Measurements from ENCODE around the gene SAMD11. TPM values are rescaled to one million over a fixed set of nuclear protein-coding genes. Genes with fewer than 3 reads are reported as not detected.

The SAMD11 gene
- total and polyA plus RNA-seq, 10 of the 15 experiments (the other 5 are each of a cell fraction or from before 2014, with no cell fraction given), result 0.04 to 0.31 (median 0.19) TPM; not detected in 6

DNA sequence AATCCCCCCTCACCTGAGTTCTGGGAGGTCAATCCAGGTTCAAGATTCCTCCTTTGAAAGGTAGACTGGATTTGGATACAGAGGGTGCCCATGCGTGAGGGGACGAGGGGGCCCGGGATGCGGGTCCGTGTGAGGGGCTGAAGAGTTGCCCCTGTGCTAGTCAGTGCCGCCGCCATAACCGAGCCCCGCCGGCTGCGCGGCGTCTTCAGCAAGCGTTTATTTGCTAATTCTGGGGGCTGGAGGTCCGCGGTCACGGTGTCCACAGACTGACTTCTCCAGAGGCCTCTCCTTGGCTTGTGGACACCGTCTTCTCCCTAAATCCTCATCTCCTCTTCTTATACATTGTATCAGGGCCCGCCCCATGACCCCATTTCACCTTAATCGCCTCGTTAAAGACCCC, 20.9 kb upstream of the SAMD11 start (continued):
- TF ChIP-seq SMAD1 (IDR thresholded peaks at IDR 0.05; ENCODE audit: low read depth, partially characterized antibody) (no peak), SMAD5 (IDR thresholded peaks at IDR 0.05; ENCODE audit: low read depth) (no peak), NR2F1 (conservative IDR thresholded peaks at IDR 0.05) (no peak), SREBF2 (IDR thresholded peaks at IDR 0.05; ENCODE audit: low read length) (no peak), CBFB (IDR thresholded peaks at IDR 0.05; ENCODE audit: low read depth) (no peak), MXI1 (IDR thresholded peaks at IDR 0.05; ENCODE audit: low read depth, low read length) (no peak)
- TF ChIP-seq, protein P1, sequence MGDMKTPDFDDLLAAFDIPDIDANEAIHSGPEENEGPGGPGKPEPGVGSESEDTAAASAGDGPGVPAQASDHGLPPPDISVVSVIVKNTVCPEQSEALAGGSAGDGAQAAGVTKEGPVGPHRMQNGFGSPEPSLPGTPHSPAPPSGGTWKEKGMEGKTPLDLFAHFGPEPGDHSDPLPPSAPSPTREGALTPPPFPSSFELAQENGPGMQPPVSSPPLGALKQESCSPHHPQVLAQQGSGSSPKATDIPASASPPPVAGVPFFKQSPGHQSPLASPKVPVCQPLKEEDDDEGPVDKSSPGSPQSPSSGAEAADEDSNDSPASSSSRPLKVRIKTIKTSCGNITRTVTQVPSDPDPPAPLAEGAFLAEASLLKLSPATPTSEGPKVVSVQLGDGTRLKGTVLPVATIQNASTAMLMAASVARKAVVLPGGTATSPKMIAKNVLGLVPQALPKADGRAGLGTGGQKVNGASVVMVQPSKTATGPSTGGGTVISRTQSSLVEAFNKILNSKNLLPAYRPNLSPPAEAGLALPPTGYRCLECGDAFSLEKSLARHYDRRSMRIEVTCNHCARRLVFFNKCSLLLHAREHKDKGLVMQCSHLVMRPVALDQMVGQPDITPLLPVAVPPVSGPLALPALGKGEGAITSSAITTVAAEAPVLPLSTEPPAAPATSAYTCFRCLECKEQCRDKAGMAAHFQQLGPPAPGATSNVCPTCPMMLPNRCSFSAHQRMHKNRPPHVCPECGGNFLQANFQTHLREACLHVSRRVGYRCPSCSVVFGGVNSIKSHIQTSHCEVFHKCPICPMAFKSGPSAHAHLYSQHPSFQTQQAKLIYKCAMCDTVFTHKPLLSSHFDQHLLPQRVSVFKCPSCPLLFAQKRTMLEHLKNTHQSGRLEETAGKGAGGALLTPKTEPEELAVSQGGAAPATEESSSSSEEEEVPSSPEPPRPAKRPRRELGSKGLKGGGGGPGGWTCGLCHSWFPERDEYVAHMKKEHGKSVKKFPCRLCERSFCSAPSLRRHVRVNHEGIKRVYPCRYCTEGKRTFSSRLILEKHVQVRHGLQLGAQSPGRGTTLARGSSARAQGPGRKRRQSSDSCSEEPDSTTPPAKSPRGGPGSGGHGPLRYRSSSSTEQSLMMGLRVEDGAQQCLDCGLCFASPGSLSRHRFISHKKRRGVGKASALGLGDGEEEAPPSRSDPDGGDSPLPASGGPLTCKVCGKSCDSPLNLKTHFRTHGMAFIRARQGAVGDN (IDR thresholded peaks at IDR 0.05), result no peak

DNA sequence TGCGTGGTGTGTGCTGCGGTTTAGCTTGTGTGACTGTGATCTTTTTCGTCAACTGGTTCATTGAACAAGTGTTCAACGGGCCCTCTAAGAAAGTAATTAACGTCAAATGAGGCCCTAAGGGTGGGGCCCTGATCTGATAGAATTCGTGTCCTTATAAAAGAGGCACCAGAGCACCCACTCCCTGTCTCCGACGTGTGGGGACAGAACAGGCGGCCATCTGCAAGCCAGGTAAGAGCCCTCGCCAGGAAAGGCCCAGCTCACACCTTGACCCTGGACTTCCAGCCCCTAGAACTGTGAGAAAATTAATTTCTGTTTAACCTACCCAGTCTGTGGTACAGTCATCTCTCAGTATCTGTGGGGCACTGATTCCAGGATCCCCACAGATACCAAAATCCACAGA, 20.4 kb upstream of the SAMD11 start:
- SMC1A ChIA-PET (ENCODE audit: uncharacterized antibody, unreplicated experiment), result no interaction called here
- RAD21 ChIA-PET (ENCODE audit: unreplicated experiment), result no interaction called here
- no TSS peak for BruUV-seq (replicated peaks)
- H2AFZ ChIP-seq (ENCODE audit: control insufficient read depth, low read depth, low read length), result no peak overlapping the region
- no peak for FAIRE-seq
- no peak overlapping the region for H3K27ac ChIP-seq (ENCODE audit: control insufficient read depth, insufficient read depth)
- no peak overlapping the region for H3K4me2 ChIP-seq (ENCODE audit: control insufficient read depth, insufficient read depth)
- TF ChIP-seq WRNIP1 (IDR thresholded peaks at IDR 0.05; ENCODE audit: borderline replicate concordance, low read depth, low read length), result no peak
- ATAC-seq, result no peak
- H3K9me3 ChIP-seq (replicated peaks; ENCODE audit: control insufficient read depth, insufficient read depth, low read length), result no peaks in the 10 kb centered on the region; the same call in 1 of the 3 replicates
- H3K4me3 ChIP-seq, result no peak overlapping the region
- peaks cover 0 to under 1% of the 10 kb centered on the region in 2 experiments; a peak in 1 of 4 replicates for H3K27me3 ChIP-seq (replicated peaks in 1 of 2; ENCODE audit: control insufficient read depth in 2 of 2, insufficient read depth in 2 of 2, low read length in 1 of 2)
- CTCF ChIA-PET, result no interaction called here
- in situ Hi-C loops (cut with MboI) (no loop called here), intact Hi-C loops (cut with micrococcal nuclease; ENCODE audit: unreplicated experiment) (loop anchor here (10.0 kb wide), 1 partner anchor 161 kb away; no protein-coding TSS in a partner anchor)
- POLR2A ChIA-PET, result no interaction called here
- no peak for DNase-seq (ENCODE audit: low read depth, low spot score)
- H3K79me2 ChIP-seq (ENCODE audit: control insufficient read depth, insufficient read depth, low read length), result no peaks in the 10 kb centered on the region
- H3K4me1 ChIP-seq (ENCODE audit: control insufficient read depth, insufficient read depth, low read length), result peaks cover 7% of the 10 kb centered on the region
- no peaks in the 10 kb centered on the region for H3K36me3 ChIP-seq (ENCODE audit: control insufficient read depth in 2 of 2, insufficient read depth in 2 of 2, low read length in 1 of 2)
- H3K9ac ChIP-seq (ENCODE audit: control insufficient read depth, insufficient read depth, low read length), result no peak overlapping the region
- H4K20me1 ChIP-seq (ENCODE audit: control insufficient read depth, insufficient read depth), result no peaks in the 10 kb centered on the region
- WGBS (ENCODE audit: insufficient coverage, insufficient replicate concordance, low lambda C conversion rate, missing lambda C conversion rate), result 58% methylated on average over 10 of the region's 10 CpGs
